ENCODE results near the gene CACNA2D3. TPM values are rescaled to one million over a fixed set of nuclear protein-coding genes. Genes with fewer than 3 reads are reported as not detected.

CACNA2D3 gene
- total RNA-seq, 1 donor from 2014 or later: 0.17 TPM

DNA sequence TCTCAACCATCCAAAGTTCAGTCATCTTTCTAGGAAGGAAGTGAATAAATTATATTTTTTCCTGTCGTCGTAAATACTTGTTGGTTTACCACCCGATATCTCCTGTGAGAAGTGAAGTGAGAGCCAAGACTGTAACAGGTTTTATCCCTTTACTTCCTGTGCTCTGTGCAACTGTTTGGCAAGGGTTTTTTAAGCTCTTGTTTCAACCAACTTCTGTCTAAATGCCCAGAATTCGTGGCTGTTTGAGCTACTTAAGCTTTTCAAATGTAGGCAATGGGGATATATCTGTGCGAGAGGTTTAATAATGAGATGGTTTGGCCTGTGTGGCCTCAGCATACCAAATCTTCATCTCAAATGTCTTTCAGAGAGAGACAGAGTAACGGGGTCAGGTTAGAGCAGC lies 670.8 kb downstream of the CACNA2D3 start:
- Histone ChIP-seq H3K27me3 (ENCODE audit: control insufficient read depth, insufficient read depth, low read length) (no peaks in the 10 kb centered on the region), H3K36me3 (ENCODE audit: control insufficient read depth, insufficient read depth, low read length) (no peaks in the 10 kb centered on the region), H3K4me3 (ENCODE audit: low read depth, low read length) (no peak overlapping the region)
- TF ChIP-seq, protein P1, sequence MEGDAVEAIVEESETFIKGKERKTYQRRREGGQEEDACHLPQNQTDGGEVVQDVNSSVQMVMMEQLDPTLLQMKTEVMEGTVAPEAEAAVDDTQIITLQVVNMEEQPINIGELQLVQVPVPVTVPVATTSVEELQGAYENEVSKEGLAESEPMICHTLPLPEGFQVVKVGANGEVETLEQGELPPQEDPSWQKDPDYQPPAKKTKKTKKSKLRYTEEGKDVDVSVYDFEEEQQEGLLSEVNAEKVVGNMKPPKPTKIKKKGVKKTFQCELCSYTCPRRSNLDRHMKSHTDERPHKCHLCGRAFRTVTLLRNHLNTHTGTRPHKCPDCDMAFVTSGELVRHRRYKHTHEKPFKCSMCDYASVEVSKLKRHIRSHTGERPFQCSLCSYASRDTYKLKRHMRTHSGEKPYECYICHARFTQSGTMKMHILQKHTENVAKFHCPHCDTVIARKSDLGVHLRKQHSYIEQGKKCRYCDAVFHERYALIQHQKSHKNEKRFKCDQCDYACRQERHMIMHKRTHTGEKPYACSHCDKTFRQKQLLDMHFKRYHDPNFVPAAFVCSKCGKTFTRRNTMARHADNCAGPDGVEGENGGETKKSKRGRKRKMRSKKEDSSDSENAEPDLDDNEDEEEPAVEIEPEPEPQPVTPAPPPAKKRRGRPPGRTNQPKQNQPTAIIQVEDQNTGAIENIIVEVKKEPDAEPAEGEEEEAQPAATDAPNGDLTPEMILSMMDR (IDR thresholded peaks at IDR 0.05; ENCODE audit: insufficient read depth, low read length, poor library complexity, severe bottlenecking): no peak
- no peak for DNase-seq (ENCODE audit: low read depth)

DNA sequence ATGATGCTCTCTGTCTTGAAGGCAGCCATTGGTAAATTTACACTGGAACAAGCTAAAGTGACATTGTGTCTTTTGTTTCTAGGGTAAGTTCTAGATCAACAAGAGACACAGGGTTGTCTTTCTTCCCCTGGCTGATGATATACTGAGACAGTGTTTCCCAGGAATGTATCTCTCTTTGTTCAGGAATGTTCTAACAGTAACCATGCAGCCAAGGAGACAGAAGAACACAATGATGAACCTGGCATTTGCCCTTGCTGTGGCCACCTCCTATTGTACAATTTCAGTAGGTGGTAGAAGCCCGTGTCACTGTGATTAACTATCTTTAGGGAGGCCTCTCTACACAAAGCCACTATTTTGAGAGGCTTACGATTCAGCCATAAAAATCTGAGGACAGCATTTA lies 674.8 kb downstream of the CACNA2D3 start:
- no peak for DNase-seq (ENCODE audit: low read depth)
- TF ChIP-seq, protein P1 (IDR thresholded peaks at IDR 0.05; ENCODE audit: insufficient read depth, low read length, poor library complexity, severe bottlenecking): no peak
- Histone ChIP-seq H3K36me3 (ENCODE audit: control insufficient read depth, insufficient read depth, low read length) (no peaks in the 10 kb centered on the region), H3K4me3 (ENCODE audit: low read depth, low read length) (no peak overlapping the region), H3K27me3 (ENCODE audit: control insufficient read depth, insufficient read depth, low read length) (no peaks in the 10 kb centered on the region)

DNA sequence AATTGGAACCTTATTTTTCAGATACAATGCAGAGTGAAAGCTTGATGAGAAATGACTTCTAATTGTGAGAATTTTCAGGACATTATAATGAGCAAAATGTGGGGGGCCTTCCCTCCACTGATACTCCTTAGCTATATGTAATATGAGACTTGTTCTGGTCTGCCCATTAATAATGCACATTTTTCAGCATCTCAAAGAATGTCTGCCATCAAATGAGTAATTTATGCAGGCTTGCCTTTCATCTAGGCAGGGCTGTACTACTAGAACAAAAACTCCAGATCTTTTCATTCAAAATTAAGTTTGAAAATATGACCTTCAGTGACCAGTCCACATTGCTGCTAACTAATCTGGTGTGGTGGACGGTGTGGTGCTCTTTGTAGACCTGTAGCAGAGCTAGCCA lies 678.1 kb downstream of the CACNA2D3 start:
- Histone ChIP-seq H3K36me3 (ENCODE audit: control insufficient read depth, insufficient read depth, low read length) (no peaks in the 10 kb centered on the region), H3K27me3 (ENCODE audit: control insufficient read depth, insufficient read depth, low read length) (no peaks in the 10 kb centered on the region), H3K4me3 (ENCODE audit: low read depth, low read length) (no peak overlapping the region)
- no peak for DNase-seq (ENCODE audit: low read depth)
- TF ChIP-seq, protein P1 (IDR thresholded peaks at IDR 0.05; ENCODE audit: insufficient read depth, low read length, poor library complexity, severe bottlenecking): no peak

DNA sequence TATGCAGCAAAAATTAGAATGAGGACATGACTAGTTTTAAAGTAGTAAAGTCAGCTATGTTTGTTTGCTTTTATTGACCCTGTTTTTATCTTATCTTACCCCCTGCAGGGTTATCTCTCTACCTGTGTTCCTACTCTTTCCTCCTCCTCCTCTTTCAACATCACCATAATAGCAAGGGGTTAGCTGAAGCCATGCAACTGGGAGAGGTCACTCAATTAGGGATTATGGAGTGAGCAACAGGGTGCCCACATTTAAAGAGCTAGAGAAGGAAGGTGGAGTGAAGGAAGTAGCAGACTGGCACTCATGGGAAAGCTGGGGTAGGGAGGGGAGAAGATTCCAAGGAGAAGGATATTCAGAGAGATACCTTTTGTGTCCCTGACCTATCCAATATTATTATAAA lies 679.6 kb downstream of the CACNA2D3 start:
- DNase-seq (ENCODE audit: low read depth): no peak
- TF ChIP-seq, protein P1 (IDR thresholded peaks at IDR 0.05; ENCODE audit: insufficient read depth, low read length, poor library complexity, severe bottlenecking): no peak
- Histone ChIP-seq H3K36me3 (ENCODE audit: control insufficient read depth, insufficient read depth, low read length) (no peaks in the 10 kb centered on the region), H3K27me3 (ENCODE audit: control insufficient read depth, insufficient read depth, low read length) (no peaks in the 10 kb centered on the region), H3K4me3 (ENCODE audit: low read depth, low read length) (no peak overlapping the region)

DNA sequence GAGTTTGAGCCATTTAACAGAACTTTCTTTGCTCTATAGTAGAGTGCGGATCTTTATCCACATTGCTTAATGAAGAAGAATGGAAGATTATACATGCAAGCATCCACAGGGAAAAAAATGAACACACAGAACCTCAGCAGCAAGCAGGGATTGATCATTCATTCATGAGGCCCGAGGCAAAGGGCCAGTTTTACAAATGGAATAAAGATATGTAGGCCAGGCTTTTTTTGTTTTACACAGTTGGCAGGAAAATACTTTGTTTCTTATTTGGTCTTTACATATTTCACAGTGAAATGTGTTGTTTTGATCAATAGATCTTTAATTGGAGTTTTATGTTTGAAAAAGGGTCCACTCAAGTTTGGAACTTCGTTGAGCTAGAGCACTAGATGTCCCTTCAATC lies 688.0 kb downstream of the CACNA2D3 start:
- H3K4me3 ChIP-seq (ENCODE audit: low read depth, low read length): no peak overlapping the region
- DNase-seq (ENCODE audit: low read depth): no peak
- no peaks in the 10 kb centered on the region for H3K36me3 ChIP-seq (ENCODE audit: control insufficient read depth, insufficient read depth, low read length)
- H3K27me3 ChIP-seq (ENCODE audit: control insufficient read depth, insufficient read depth, low read length): no peaks in the 10 kb centered on the region
- TF ChIP-seq, protein P1 (IDR thresholded peaks at IDR 0.05; ENCODE audit: insufficient read depth, low read length, poor library complexity, severe bottlenecking): no peak

DNA sequence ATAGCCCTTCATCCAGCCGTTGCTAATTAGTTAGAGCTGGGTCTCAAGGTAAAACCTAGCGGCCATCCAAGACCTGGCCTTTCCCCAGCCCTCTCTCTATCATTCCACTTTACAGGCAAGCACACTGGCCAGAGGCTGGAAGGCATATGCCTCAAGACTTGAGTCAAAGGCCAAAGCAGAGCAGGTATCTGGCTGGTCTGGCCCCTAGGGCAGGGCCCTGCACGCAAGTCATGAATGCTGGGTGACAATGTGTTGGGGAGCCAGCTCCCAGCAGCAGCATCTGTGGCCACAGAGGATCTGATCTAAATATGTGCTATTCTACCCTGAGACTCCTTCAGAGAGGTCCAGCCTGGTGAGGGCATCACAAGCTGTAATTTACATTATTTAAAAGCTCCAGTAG lies 691.9 kb downstream of the CACNA2D3 start:
- TF ChIP-seq, protein P1 (IDR thresholded peaks at IDR 0.05; ENCODE audit: insufficient read depth, low read length, poor library complexity, severe bottlenecking): no peak
- DNase-seq (ENCODE audit: low read depth): no peak
- H3K27me3 ChIP-seq (ENCODE audit: control insufficient read depth, insufficient read depth, low read length): no peaks in the 10 kb centered on the region
- no peaks in the 10 kb centered on the region for H3K36me3 ChIP-seq (ENCODE audit: control insufficient read depth, insufficient read depth, low read length)
- H3K4me3 ChIP-seq (ENCODE audit: low read depth, low read length): no peak overlapping the region
